HepG2 (cell line): ENCODE measurements around the gene BRD2. TPM values are rescaled to one million over a fixed set of nuclear protein-coding genes. Genes with fewer than 3 reads are reported as not detected.

ENCODE experiments used
- ARID5B ChIP-seq: IDR thresholded peaks from 2 replicates; pipeline ENCODE4 v1.4.0; 2020; ENCODE audit warnings: mild to moderate bottlenecking, missing genetic modification reagents
- JUN ChIP-seq: sonication (generic); formaldehyde crosslinking; IDR thresholded peaks from 2 replicates; pipeline ENCODE4 v1.4.0; 2020; ENCODE audit warnings: mild to moderate bottlenecking, missing genetic modification reagents
- LBX2 ChIP-seq: sonication (generic); formaldehyde crosslinking; IDR thresholded peaks from 2 replicates; pipeline ENCODE4 v1.5.0; 2020; ENCODE audit warnings: missing genetic modification reagents, mild to moderate bottlenecking, borderline replicate concordance
- MIER3 ChIP-seq: IDR thresholded peaks from 2 replicates; pipeline ENCODE4 v1.6.1; 2016; ENCODE audit warnings: missing compliant biosample characterization, borderline replicate concordance
- NFE2 ChIP-seq: sonication (generic); formaldehyde crosslinking; IDR thresholded peaks from 2 replicates; pipeline ENCODE4 v1.4.0; 2020; ENCODE audit warnings: missing genetic modification reagents
- PHB2 ChIP-seq: fragments of 450-650 bp; IDR thresholded peaks from 2 replicates; pipeline ENCODE4 v1.6.1; 2018; ENCODE audit not compliant: partially characterized antibody
- RBM22 ChIP-seq: fragments of 200-400 bp; formaldehyde crosslinking; optimal IDR thresholded peaks from 2 replicates; pipeline ENCODE3; 2017; ENCODE audit warnings: mild to moderate bottlenecking, low read length, moderate library complexity
- SP140L ChIP-seq: sonication (generic); formaldehyde crosslinking; IDR thresholded peaks from 2 replicates; pipeline ENCODE4 v1.4.0; 2020; ENCODE audit warnings: missing genetic modification reagents, borderline replicate concordance
- SP2 ChIP-seq: sonication (generic); formaldehyde crosslinking; IDR thresholded peaks from 2 replicates; pipeline ENCODE4 v1.5.1; 2020; ENCODE audit warnings: mild to moderate bottlenecking, missing genetic modification reagents
- ZBTB44 ChIP-seq: sonication (generic); formaldehyde crosslinking; IDR thresholded peaks from 2 replicates; pipeline ENCODE4 v1.4.0; 2020; ENCODE audit warnings: missing genetic modification reagents
- ZBTB8A ChIP-seq: sonication (generic); formaldehyde crosslinking; IDR thresholded peaks from 2 replicates; pipeline ENCODE4 v1.4.0; 2020; ENCODE audit warnings: mild to moderate bottlenecking, low read depth, missing genetic modification reagents, borderline replicate concordance
- ZNF318 ChIP-seq: sonication (generic); formaldehyde crosslinking; IDR thresholded peaks from 2 replicates; pipeline ENCODE4 v1.4.0; 2020; ENCODE audit warnings: mild to moderate bottlenecking, missing genetic modification reagents
- ZNF546 ChIP-seq: sonication (generic); formaldehyde crosslinking; conservative IDR thresholded peaks from 2 replicates; pipeline ENCODE4 v1.8.1; 2023; ENCODE audit warnings: mild to moderate bottlenecking, missing genetic modification reagents
- ZNF678 ChIP-seq: sonication (generic); formaldehyde crosslinking; IDR thresholded peaks from 2 replicates; pipeline ENCODE4 v1.4.0; 2020; ENCODE audit warnings: mild to moderate bottlenecking, missing genetic modification reagents
- polyA plus RNA-seq, 8 experiments: library from polyadenylated mRNA; depleted of rRNA in 3 of 8; stranded (reverse) in 7 of 8; unstranded in 1 of 8; fragments of >200 nt; fragmentation: Illumina TruSeq in 4 of 8; extraction: Trizol in 4 of 8; gene quantifications; 2 replicates each; pipeline versions ENCODE4 v1.2.1 to v1.2.3, GENCODE V29; 2011 to 2016; ENCODE audit warnings: low read depth in 4 of 8, missing spikeins in 1 of 8, mixed read lengths in 1 of 8; ENCODE audit not compliant: insufficient read depth in 1 of 8
- total RNA-seq, 5 experiments: library from RNA; depleted of rRNA; stranded (reverse); fragments of >200 nt; fragmentation: Illumina TruSeq; extraction: Trizol; gene quantifications; 2 replicates each; pipeline ENCODE4 v1.2.3, GENCODE V29; 2016; ENCODE audit warnings: low read depth in 1 of 5

Gene BRD2
- total and polyA plus RNA-seq, 2 of the 13 experiments (the other 11 are each of a cell fraction or from before 2014, with no cell fraction given): 143 to 202 TPM

GRCh38 chr6:32968867-32969684 is 682 bp downstream of the BRD2 start (continued):
- peak; percentile 80; the same call in 1 of the 2 replicates for TF ChIP-seq ZNF318 (CRISPR knock-in tag)
- TF ChIP-seq JUN (CRISPR knock-in tag): peak; percentile 67; the same call in 1 of the 2 replicates
- TF ChIP-seq ZNF546 (CRISPR knock-in tag): 0 out of 2 replicates have a peak, but pooled peaks have one; percentile 20
- TF ChIP-seq LBX2 (CRISPR knock-in tag): peak; percentile 53; the same call in 1 of the 2 replicates
- no peak for TF ChIP-seq ARID5B (CRISPR knock-in tag)
- no peak for TF ChIP-seq MIER3 (CRISPR knock-in tag)
- 0 out of 2 replicates have a peak, but pooled peaks have one; percentile 62 for TF ChIP-seq SP140L (CRISPR knock-in tag)
- TF ChIP-seq RBM22: no peak
- no peak; the same call in 1 of the 2 replicates for TF ChIP-seq ZBTB8A (CRISPR knock-in tag)
- TF ChIP-seq ZNF678: peak; percentile 75; the same call in 1 of the 2 replicates
- TF ChIP-seq PHB2: no peak
- TF ChIP-seq NFE2 (CRISPR knock-in tag): no peak
- TF ChIP-seq ZBTB44 (CRISPR knock-in tag): no peak
- TF ChIP-seq SP2: peak; percentile 36
